ENCODE results near the gene C18orf63. TPM values are rescaled to one million over a fixed set of nuclear protein-coding genes. Genes with fewer than 3 reads are reported as not detected.

C18orf63 gene
- total RNA-seq, result not detected

GRCh38 chr18:74315464-74316256, at the start of gene C18orf63:
TSS of gene C18orf63 (plus strand) at chr18:74315839. CDS start at chr18:74317866, 2,027 bp downstream.
- H3K36me3 Mint-ChIP-seq, result no peaks in the 10 kb centered on the region
- H3K4me3 Mint-ChIP-seq, result no peak within 1 kb of the TSS
- no peaks in the 10 kb centered on the region for H3K4me1 Mint-ChIP-seq (ENCODE audit: low read depth)
- no peak for DNase-seq
- intact Hi-C loops (cut with micrococcal nuclease), result no loop called here
- H3K9me3 Mint-ChIP-seq, result no peaks in the 10 kb centered on the region
- H3K27me3 Mint-ChIP-seq, result peaks cover 5% of the 10 kb centered on the region
- no peak within 1 kb of the TSS for H3K27ac Mint-ChIP-seq
- POLR2A ChIA-PET, result no interaction called here
- CTCF ChIA-PET, result no interaction called here

- no peaks in the 10 kb centered on the region for H3K9me3 Mint-ChIP-seq
- intact Hi-C loops (cut with micrococcal nuclease), result no loop called here
- no peak overlapping the region for H3K4me3 Mint-ChIP-seq
- DNase-seq, result no peak
- POLR2A ChIA-PET, result no interaction called here
- CTCF ChIA-PET, result no interaction called here
- H3K27ac Mint-ChIP-seq, result no peak overlapping the region
- no peaks in the 10 kb centered on the region for H3K27me3 Mint-ChIP-seq
- H3K4me1 Mint-ChIP-seq (ENCODE audit: low read depth), result peaks cover 7% of the 10 kb centered on the region
- peaks cover 7% of the 10 kb centered on the region for H3K36me3 Mint-ChIP-seq
Observed at GRCh38 chr18:74266161-74266560, 49.5 kb upstream of the C18orf63 start.

GRCh38 chr18:74268175-74268574, 47.5 kb upstream of the C18orf63 start:
- no peak for DNase-seq
- H3K36me3 Mint-ChIP-seq, result peaks cover 2% of the 10 kb centered on the region
- H3K4me3 Mint-ChIP-seq, result no peak overlapping the region
- no peaks in the 10 kb centered on the region for H3K27me3 Mint-ChIP-seq
- intact Hi-C loops (cut with micrococcal nuclease), result no loop called here
- no peak overlapping the region for H3K27ac Mint-ChIP-seq
- no peaks in the 10 kb centered on the region for H3K9me3 Mint-ChIP-seq
- H3K4me1 Mint-ChIP-seq (ENCODE audit: low read depth), result peaks cover 7% of the 10 kb centered on the region
- ChIA-PET POLR2A (no interaction called here), CTCF (interaction anchor here (0.9 kb wide), 1 partner anchor 74 kb away, joined by 3 read pairs; no protein-coding TSS in a partner anchor)

- intact Hi-C loops (cut with micrococcal nuclease), result no loop called here
- Mint-ChIP-seq H3K27ac (no peak overlapping the region), H3K36me3 (no peaks in the 10 kb centered on the region), H3K4me3 (no peak overlapping the region), H3K9me3 (no peaks in the 10 kb centered on the region), H3K27me3 (no peaks in the 10 kb centered on the region), H3K4me1 (ENCODE audit: low read depth) (peaks cover 7% of the 10 kb centered on the region)
- CTCF ChIA-PET, result interaction anchor here (0.9 kb wide), 1 partner anchor 74 kb away, joined by 3 read pairs; no protein-coding TSS in a partner anchor
- POLR2A ChIA-PET, result no interaction called here
- DNase-seq, result no peak
Observed at GRCh38 chr18:74268933-74269620, 46.6 kb upstream of the C18orf63 start.

GRCh38 chr18:74271635-74272034, 44.0 kb upstream of the C18orf63 start:
- Mint-ChIP-seq H3K27me3 (no peaks in the 10 kb centered on the region), H3K4me1 (ENCODE audit: low read depth) (no peaks in the 10 kb centered on the region), H3K27ac (no peak overlapping the region), H3K36me3 (peaks cover 3% of the 10 kb centered on the region), H3K4me3 (no peak overlapping the region), H3K9me3 (no peaks in the 10 kb centered on the region)
- ChIA-PET CTCF (no interaction called here), POLR2A (no interaction called here)
- intact Hi-C loops (cut with micrococcal nuclease), result no loop called here
- no peak for DNase-seq

- no peak overlapping the region for H3K27ac Mint-ChIP-seq
- H3K9me3 Mint-ChIP-seq, result no peaks in the 10 kb centered on the region
- POLR2A ChIA-PET, result no interaction called here
- no peaks in the 10 kb centered on the region for H3K4me1 Mint-ChIP-seq (ENCODE audit: low read depth)
- H3K36me3 Mint-ChIP-seq, result peaks cover 3% of the 10 kb centered on the region
- intact Hi-C loops (cut with micrococcal nuclease), result no loop called here
- CTCF ChIA-PET, result interaction anchor here (0.7 kb wide), 1 partner anchor 1104 kb away, joined by 3 read pairs; no protein-coding TSS in a partner anchor
- no peak for DNase-seq
- H3K27me3 Mint-ChIP-seq, result no peaks in the 10 kb centered on the region
- no peak overlapping the region for H3K4me3 Mint-ChIP-seq
Observed at GRCh38 chr18:74273394-74273793, 42.2 kb upstream of the C18orf63 start.

- Mint-ChIP-seq H3K27ac (no peak overlapping the region), H3K9me3 (no peaks in the 10 kb centered on the region), H3K4me3 (no peak overlapping the region), H3K4me1 (ENCODE audit: low read depth) (no peaks in the 10 kb centered on the region), H3K36me3 (peaks cover 3% of the 10 kb centered on the region), H3K27me3 (no peaks in the 10 kb centered on the region)
- ChIA-PET CTCF (interaction anchor here (0.8 kb wide), 1 partner anchor 36 kb away, joined by 5 read pairs; no protein-coding TSS in a partner anchor), POLR2A (no interaction called here)
- no peak for DNase-seq
- intact Hi-C loops (cut with micrococcal nuclease), result no loop called here
Observed at GRCh38 chr18:74274700-74275099, 40.9 kb upstream of the C18orf63 start.

GRCh38 chr18:74275736-74276135, 39.9 kb upstream of the C18orf63 start:
- H3K36me3 Mint-ChIP-seq, result peaks cover 3% of the 10 kb centered on the region
- H3K27me3 Mint-ChIP-seq, result no peaks in the 10 kb centered on the region
- H3K4me1 Mint-ChIP-seq (ENCODE audit: low read depth), result no peaks in the 10 kb centered on the region
- DNase-seq, result no peak
- H3K9me3 Mint-ChIP-seq, result no peaks in the 10 kb centered on the region
- ChIA-PET CTCF (no interaction called here), POLR2A (no interaction called here)
- H3K4me3 Mint-ChIP-seq, result no peak overlapping the region
- intact Hi-C loops (cut with micrococcal nuclease), result no loop called here
- no peak overlapping the region for H3K27ac Mint-ChIP-seq

GRCh38 chr18:74276609-74277008, 39.0 kb upstream of the C18orf63 start:
- DNase-seq, result no peak
- CTCF ChIA-PET, result no interaction called here

GRCh38 chr18:74277296-74277695, 38.3 kb upstream of the C18orf63 start:
- Mint-ChIP-seq H3K27me3 (no peaks in the 10 kb centered on the region), H3K36me3 (peaks cover 3% of the 10 kb centered on the region), H3K4me3 (no peak overlapping the region), H3K4me1 (ENCODE audit: low read depth) (peaks cover 7% of the 10 kb centered on the region), H3K9me3 (no peaks in the 10 kb centered on the region), H3K27ac (no peak overlapping the region)
- intact Hi-C loops (cut with micrococcal nuclease), result no loop called here
- no peak for DNase-seq
- ChIA-PET CTCF (no interaction called here), POLR2A (no interaction called here)

More at GRCh38 chr18:74276609-74277008, 39.0 kb upstream of the C18orf63 start:
- no peaks in the 10 kb centered on the region for H3K27me3 Mint-ChIP-seq
- no peak overlapping the region for H3K4me3 Mint-ChIP-seq
- intact Hi-C loops (cut with micrococcal nuclease), result no loop called here
- H3K27ac Mint-ChIP-seq, result no peak overlapping the region
- H3K4me1 Mint-ChIP-seq (ENCODE audit: low read depth), result peaks cover 3% of the 10 kb centered on the region
- POLR2A ChIA-PET, result no interaction called here
- no peaks in the 10 kb centered on the region for H3K9me3 Mint-ChIP-seq
- H3K36me3 Mint-ChIP-seq, result peaks cover 3% of the 10 kb centered on the region

- intact Hi-C loops (cut with micrococcal nuclease), result no loop called here
- ChIA-PET CTCF (no interaction called here), POLR2A (no interaction called here)
- no peak overlapping the region for H3K4me3 Mint-ChIP-seq
- no peak for DNase-seq
- peaks cover 3% of the 10 kb centered on the region for H3K36me3 Mint-ChIP-seq
- H3K9me3 Mint-ChIP-seq, result no peaks in the 10 kb centered on the region
- no peaks in the 10 kb centered on the region for H3K27me3 Mint-ChIP-seq
- peaks cover 15% of the 10 kb centered on the region for H3K4me1 Mint-ChIP-seq (ENCODE audit: low read depth)
- no peak overlapping the region for H3K27ac Mint-ChIP-seq
Observed at GRCh38 chr18:74278058-74278457, 37.6 kb upstream of the C18orf63 start.

- CTCF ChIA-PET, result no interaction called here
- intact Hi-C loops (cut with micrococcal nuclease), result no loop called here
- POLR2A ChIA-PET, result no interaction called here
Observed at GRCh38 chr18:74278983-74279382, 36.7 kb upstream of the C18orf63 start.

More at GRCh38 chr18:74278983-74279382, 36.7 kb upstream of the C18orf63 start:
- DNase-seq, result no peak
- Mint-ChIP-seq H3K27ac (no peak overlapping the region), H3K4me3 (no peak overlapping the region), H3K27me3 (no peaks in the 10 kb centered on the region), H3K36me3 (peaks cover 3% of the 10 kb centered on the region), H3K4me1 (ENCODE audit: low read depth) (peaks cover 19% of the 10 kb centered on the region), H3K9me3 (no peaks in the 10 kb centered on the region)
